ENCODE data around the gene TCIRG1.

Gene TCIRG1

DNA sequence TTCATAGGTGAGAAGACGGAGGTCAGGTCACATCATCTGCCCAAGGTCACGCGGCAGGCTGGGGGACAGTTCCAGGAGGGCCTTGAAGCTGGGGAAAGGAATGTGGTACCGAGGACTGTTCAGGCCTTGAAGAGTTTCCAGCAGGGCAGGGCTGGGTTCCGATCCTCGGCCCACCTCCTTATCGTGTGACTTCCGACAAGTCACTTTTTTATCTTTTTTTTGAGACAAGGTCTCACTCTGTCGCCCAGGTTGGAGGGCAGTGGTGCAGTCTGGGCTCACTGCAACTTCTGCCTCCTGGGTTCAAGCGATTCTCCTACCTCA is 7.7 kb upstream of the TCIRG1 start:
- TF ChIP-seq GABPA (IDR thresholded peaks at IDR 0.05; ENCODE audit: low read depth) (no peak), POLR2AphosphoS5 (IDR thresholded peaks at IDR 0.05; ENCODE audit: low read depth) (no peak), SPI1 (IDR thresholded peaks at IDR 0.05; ENCODE audit: borderline replicate concordance, low read depth) (no peak), CTCF (IDR thresholded peaks at IDR 0.05; ENCODE audit: insufficient read depth, low read length) (no peak)
- TF ChIP-seq, protein P1, sequence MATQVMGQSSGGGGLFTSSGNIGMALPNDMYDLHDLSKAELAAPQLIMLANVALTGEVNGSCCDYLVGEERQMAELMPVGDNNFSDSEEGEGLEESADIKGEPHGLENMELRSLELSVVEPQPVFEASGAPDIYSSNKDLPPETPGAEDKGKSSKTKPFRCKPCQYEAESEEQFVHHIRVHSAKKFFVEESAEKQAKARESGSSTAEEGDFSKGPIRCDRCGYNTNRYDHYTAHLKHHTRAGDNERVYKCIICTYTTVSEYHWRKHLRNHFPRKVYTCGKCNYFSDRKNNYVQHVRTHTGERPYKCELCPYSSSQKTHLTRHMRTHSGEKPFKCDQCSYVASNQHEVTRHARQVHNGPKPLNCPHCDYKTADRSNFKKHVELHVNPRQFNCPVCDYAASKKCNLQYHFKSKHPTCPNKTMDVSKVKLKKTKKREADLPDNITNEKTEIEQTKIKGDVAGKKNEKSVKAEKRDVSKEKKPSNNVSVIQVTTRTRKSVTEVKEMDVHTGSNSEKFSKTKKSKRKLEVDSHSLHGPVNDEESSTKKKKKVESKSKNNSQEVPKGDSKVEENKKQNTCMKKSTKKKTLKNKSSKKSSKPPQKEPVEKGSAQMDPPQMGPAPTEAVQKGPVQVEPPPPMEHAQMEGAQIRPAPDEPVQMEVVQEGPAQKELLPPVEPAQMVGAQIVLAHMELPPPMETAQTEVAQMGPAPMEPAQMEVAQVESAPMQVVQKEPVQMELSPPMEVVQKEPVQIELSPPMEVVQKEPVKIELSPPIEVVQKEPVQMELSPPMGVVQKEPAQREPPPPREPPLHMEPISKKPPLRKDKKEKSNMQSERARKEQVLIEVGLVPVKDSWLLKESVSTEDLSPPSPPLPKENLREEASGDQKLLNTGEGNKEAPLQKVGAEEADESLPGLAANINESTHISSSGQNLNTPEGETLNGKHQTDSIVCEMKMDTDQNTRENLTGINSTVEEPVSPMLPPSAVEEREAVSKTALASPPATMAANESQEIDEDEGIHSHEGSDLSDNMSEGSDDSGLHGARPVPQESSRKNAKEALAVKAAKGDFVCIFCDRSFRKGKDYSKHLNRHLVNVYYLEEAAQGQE (IDR thresholded peaks at IDR 0.05; ENCODE audit: insufficient replicate concordance, low read depth) = no peak
- H3K4me3 ChIP-seq (replicated peaks; ENCODE audit: insufficient read depth, low read length) = peak overlapping the region; percentile 89
- H3K27me3 ChIP-seq (ENCODE audit: insufficient read depth, poor library complexity, severe bottlenecking) = no peaks in the 10 kb centered on the region
- H3K27ac ChIP-seq (replicated peaks) = peak overlapping the region; percentile 82
- DNase-seq (ENCODE audit: low read depth in 1 of 2, low spot score in 1 of 2) = no peak

- Histone ChIP-seq H3K27ac (replicated peaks) (no peak overlapping the region), H3K27me3 (ENCODE audit: insufficient read depth, poor library complexity, severe bottlenecking) (no peaks in the 10 kb centered on the region), H3K4me3 (replicated peaks; ENCODE audit: insufficient read depth, low read length) (no peak overlapping the region)
- DNase-seq (ENCODE audit: low read depth in 1 of 2, low spot score in 1 of 2) = no peak
- TF ChIP-seq GABPA (IDR thresholded peaks at IDR 0.05; ENCODE audit: low read depth) = no peak
- no peak for TF ChIP-seq SPI1 (IDR thresholded peaks at IDR 0.05; ENCODE audit: borderline replicate concordance, low read depth)
- TF ChIP-seq CTCF (IDR thresholded peaks at IDR 0.05; ENCODE audit: insufficient read depth, low read length) = no peak
- TF ChIP-seq, protein P1 (IDR thresholded peaks at IDR 0.05; ENCODE audit: insufficient replicate concordance, low read depth) = no peak
- TF ChIP-seq POLR2AphosphoS5 (IDR thresholded peaks at IDR 0.05; ENCODE audit: low read depth) = no peak
Measured at GRCh38 chr11:68032003-68032402, 6.8 kb upstream of the TCIRG1 start.

GRCh38 chr11:68032997-68033707 is 5.7 kb upstream of the TCIRG1 start:
- no peak for TF ChIP-seq GABPA (IDR thresholded peaks at IDR 0.05; ENCODE audit: low read depth)
- TF ChIP-seq POLR2AphosphoS5 (IDR thresholded peaks at IDR 0.05; ENCODE audit: low read depth) = no peak
- TF ChIP-seq SPI1 (IDR thresholded peaks at IDR 0.05; ENCODE audit: borderline replicate concordance, low read depth) = no peak
- TF ChIP-seq, protein P1 (IDR thresholded peaks at IDR 0.05; ENCODE audit: insufficient replicate concordance, low read depth) = no peak
- no peak for TF ChIP-seq CTCF (IDR thresholded peaks at IDR 0.05; ENCODE audit: insufficient read depth, low read length)
- Histone ChIP-seq H3K27ac (replicated peaks) (no peak overlapping the region), H3K27me3 (ENCODE audit: insufficient read depth, poor library complexity, severe bottlenecking) (no peaks in the 10 kb centered on the region), H3K4me3 (replicated peaks; ENCODE audit: insufficient read depth, low read length) (no peak overlapping the region)
- no peak for DNase-seq (ENCODE audit: low read depth in 1 of 2, low spot score in 1 of 2)

All from HL-60 (cell line).